H1 (cell line): ENCODE measurements around the gene GPM6B. TPM values are rescaled to one million over a fixed set of nuclear protein-coding genes. Genes with fewer than 3 reads are reported as not detected.
"Not testable (repeated sequence)": the region's sequence is repeated elsewhere in the genome, so short reads cannot be mapped to it uniquely, and the experiment has no call there.

ENCODE experiments used
- CTCF ChIA-PET: fragments of 300-600 bp; sonication (Branson Sonifier 250); formaldehyde crosslinking; loops from one replicate; lab custom pipeline; 2021; ENCODE audit not compliant: partially characterized antibody; lab: Charles Lee
- POLR2A ChIA-PET: fragments of 300-600 bp; sonication (Branson Sonifier 250); formaldehyde crosslinking; loops from one replicate; lab custom pipeline; 2021; ENCODE audit warnings: inconsistent platforms; ENCODE audit not compliant: partially characterized antibody; lab: Charles Lee
- DNase-seq, 2 experiments: peaks; one replicate each; pipeline versions ENCODE4 v3.0.0 to v3.0.0-alpha.2; 2010 to 2022; ENCODE audit warnings: low spot score in 2 of 2, low read depth in 1 of 2, mixed read lengths in 1 of 2
- FAIRE-seq: peaks from 2 replicates; lab custom pipeline; 2011; peaks lifted over from hg19 to GRCh38; lab: Jason Lieb, UNC
- H2AFZ ChIP-seq: 2 replicates; pipeline ENCODE4 v1.8.1; 2012; ENCODE audit warnings: low read length, inconsistent platforms
- H2AK5ac ChIP-seq: 2 replicates; pipeline ENCODE4 v1.6.1; 2013; ENCODE audit warnings: low read depth, low read length
- H2BK120ac ChIP-seq: replicated peaks from 2 replicates; pipeline ENCODE3; 2013; ENCODE audit warnings: low read depth, low read length, inconsistent platforms
- H2BK12ac ChIP-seq: 2 replicates; pipeline ENCODE4 v1.6.1; 2013; ENCODE audit warnings: low read depth, low read length
- H2BK15ac ChIP-seq: 2 replicates; pipeline ENCODE4 v1.6.1; 2013; ENCODE audit warnings: low read length
- H2BK20ac ChIP-seq: 2 replicates; pipeline ENCODE4 v1.6.1; 2013; ENCODE audit warnings: low read length
- H2BK5ac ChIP-seq: 2 replicates; pipeline ENCODE4 v1.6.1; 2013; ENCODE audit warnings: low read depth, low read length
- H3K14ac ChIP-seq: 2 replicates; pipeline ENCODE4 v1.6.1; 2013; ENCODE audit warnings: inconsistent platforms; ENCODE audit not compliant: insufficient read length
- H3K18ac ChIP-seq: 2 replicates; pipeline ENCODE4 v1.6.1; 2013; ENCODE audit warnings: low read length; ENCODE audit errors: extremely low read depth
- H3K23ac ChIP-seq: 2 replicates; pipeline ENCODE4 v1.6.1; 2013; ENCODE audit warnings: inconsistent platforms; ENCODE audit not compliant: insufficient read length
- H3K23me2 ChIP-seq: 2 replicates; pipeline ENCODE4 v1.6.1; 2013; ENCODE audit warnings: low read depth, low read length
- H3K27ac ChIP-seq: 2 replicates; pipeline ENCODE4 v1.6.1; 2011; ENCODE audit warnings: low read depth, low read length, inconsistent platforms
- H3K27me3 ChIP-seq, 4 experiments: replicated peaks in 1 of 4; 1 replicate in 1 of 4; 2 replicates in 3 of 4; pipeline versions ENCODE4 v1.6.1 to v1.8.1; 2011 to 2013; ENCODE audit warnings: low read length in 3 of 4, mild to moderate bottlenecking in 3 of 4, inconsistent platforms in 2 of 4, mixed read lengths in 2 of 4, moderate library complexity in 1 of 4; ENCODE audit not compliant: control insufficient read depth in 3 of 4, insufficient read depth in 3 of 4; ENCODE audit errors: extremely low read depth in 1 of 4
- H3K36me3 ChIP-seq, 4 experiments: 2 replicates each; pipeline versions ENCODE4 v1.6.1 to v1.8.1; 2011 to 2013; ENCODE audit warnings: mild to moderate bottlenecking in 4 of 4, low read length in 3 of 4, moderate library complexity in 2 of 4, control low read depth in 1 of 4, inconsistent platforms in 1 of 4; ENCODE audit not compliant: insufficient read depth in 4 of 4, control insufficient read depth in 2 of 4
- H3K4ac ChIP-seq: replicated peaks from 2 replicates; pipeline ENCODE3; 2013; ENCODE audit warnings: low read length, low read depth, mixed read lengths, inconsistent platforms; ENCODE audit not compliant: insufficient read length
- H3K4me1 ChIP-seq, 4 experiments: replicated peaks in 1 of 4; 1 replicate in 1 of 4; 2 replicates in 3 of 4; pipeline versions ENCODE4 v1.6.1 to v1.8.1; 2011 to 2013; ENCODE audit warnings: low read length in 3 of 4, inconsistent platforms in 2 of 4, mixed read lengths in 1 of 4; ENCODE audit not compliant: insufficient read depth in 4 of 4, control insufficient read depth in 3 of 4
- H3K4me2 ChIP-seq, 2 experiments: 2 replicates each; pipeline versions ENCODE4 v1.6.1 to v1.8.1; 2011 to 2013; ENCODE audit warnings: low read depth in 2 of 2, low read length in 2 of 2, control low read depth in 1 of 2, inconsistent platforms in 1 of 2, mild to moderate bottlenecking in 1 of 2; ENCODE audit not compliant: insufficient read depth in 1 of 2
- H3K4me3 ChIP-seq, 4 experiments: fragments of 200-600, 300-600 bp in 1 of 4; sonication (generic), shearing (Covaris generic), sonication (Bioruptor Twin) in 1 of 4; 2 replicates each; pipeline versions ENCODE4 v1.5.1 to v1.8.1; 2011 to 2016; ENCODE audit warnings: low read length in 4 of 4, low read depth in 3 of 4, control low read depth in 2 of 4, inconsistent platforms in 2 of 4, mild to moderate bottlenecking in 2 of 4, mixed read lengths in 1 of 4, moderate library complexity in 1 of 4; ENCODE audit not compliant: insufficient read depth in 2 of 4; ENCODE audit errors: extremely low read depth in 1 of 4
- H3K56ac ChIP-seq: replicated peaks from 2 replicates; pipeline ENCODE3; 2013; ENCODE audit warnings: low read depth, mild to moderate bottlenecking, mixed read lengths, low read length, inconsistent platforms; ENCODE audit not compliant: insufficient read length
- H3K79me1 ChIP-seq: 2 replicates; pipeline ENCODE4 v1.6.1; 2013; ENCODE audit warnings: low read depth, low read length, control low read depth
- H3K79me2 ChIP-seq, 2 experiments: 2 replicates each; pipeline versions ENCODE4 v1.6.1 to v1.8.1; 2012 to 2013; ENCODE audit warnings: low read length in 2 of 2, mild to moderate bottlenecking in 2 of 2, inconsistent platforms in 1 of 2; ENCODE audit not compliant: insufficient read depth in 2 of 2, control insufficient read depth in 1 of 2
- H3K9ac ChIP-seq, 4 experiments: replicated peaks in 1 of 4; 1 replicate in 1 of 4; 2 replicates in 3 of 4; pipeline versions ENCODE4 v1.6.1 to v1.8.1; 2011 to 2013; ENCODE audit warnings: low read depth in 3 of 4, low read length in 3 of 4, control low read depth in 2 of 4, mild to moderate bottlenecking in 2 of 4, moderate library complexity in 2 of 4, inconsistent platforms in 1 of 4; ENCODE audit errors: extremely low read depth in 1 of 4
- H3K9me3 ChIP-seq, 2 experiments: 2 replicates each; pipeline versions ENCODE4 v1.6.1 to v1.8.1; 2012 to 2013; ENCODE audit warnings: mild to moderate bottlenecking in 2 of 2, moderate library complexity in 2 of 2, control low read depth in 1 of 2, inconsistent platforms in 1 of 2, low read depth in 1 of 2, low read length in 1 of 2, mixed read lengths in 1 of 2; ENCODE audit not compliant: insufficient read depth in 2 of 2
- H4K20me1 ChIP-seq, 2 experiments: replicated peaks in 1 of 2; 2 replicates each; pipeline versions ENCODE3 to v1.8.1; 2011 to 2013; ENCODE audit warnings: inconsistent platforms in 2 of 2, low read length in 2 of 2, mild to moderate bottlenecking in 1 of 2; ENCODE audit not compliant: insufficient read depth in 2 of 2, control insufficient read depth in 1 of 2
- H4K5ac ChIP-seq: 2 replicates; pipeline ENCODE4 v1.6.1; 2013; ENCODE audit warnings: low read length, low read depth, mixed read lengths, inconsistent platforms; ENCODE audit not compliant: insufficient read length
- H4K8ac ChIP-seq: 2 replicates; pipeline ENCODE4 v1.8.0; 2013; ENCODE audit warnings: mild to moderate bottlenecking, moderate library complexity, low read length, inconsistent platforms; ENCODE audit not compliant: insufficient read depth; ENCODE audit errors: extremely low read depth
- H4K91ac ChIP-seq: replicated peaks from 2 replicates; pipeline ENCODE3; 2013; ENCODE audit warnings: low read length, mixed read lengths, inconsistent platforms; ENCODE audit not compliant: insufficient read length
- WGBS, 2 experiments: shearing (Covaris generic) in 1 of 2; methylation state at CpG; one replicate each; pipeline versions ENCODE4 v1.1.6 to v1.1.7; 2013 to 2015; ENCODE audit warnings: low lambda C conversion rate in 2 of 2, mixed read lengths in 2 of 2, inconsistent platforms in 1 of 2, low coverage in 1 of 2, missing lambda C conversion rate in 1 of 2; ENCODE audit not compliant: insufficient replicate concordance in 2 of 2, insufficient coverage in 1 of 2, insufficient read length in 1 of 2; ENCODE audit errors: extremely low coverage in 1 of 2, missing lambda C conversion rate in 1 of 2; 5-methylcytosine and 5-hydroxymethylcytosine counted together
- polyA plus RNA-seq, 7 experiments: library from polyadenylated mRNA; depleted of rRNA in 3 of 7; stranded (reverse) in 5 of 7; unstranded in 2 of 7; fragments of >200 nt in 5 of 7; fragments of 200-250 nt in 2 of 7; gene quantifications; 1 replicate in 5 of 7; 2 replicates in 1 of 7; 4 replicates in 1 of 7; pipeline versions ENCODE4 v1.2.1 to v1.2.3, GENCODE V29; 2011 to 2013; ENCODE audit warnings: missing spikeins in 2 of 7, mixed read lengths in 2 of 7
- total RNA-seq: library from RNA; stranded (reverse); fragmentation: NEBNext Ultra II Directional; extraction: Animal tissue kit (Norgen Biotek cat#: 25700); gene quantifications from 2 replicates; pipeline ENCODE4 v1.2.1, GENCODE V29; 2021

Gene GPM6B
- total and polyA plus RNA-seq, 2 of the 8 experiments (the other 6 are each of a cell fraction or from before 2014, with no cell fraction given), result 132 to 175 TPM

DNA sequence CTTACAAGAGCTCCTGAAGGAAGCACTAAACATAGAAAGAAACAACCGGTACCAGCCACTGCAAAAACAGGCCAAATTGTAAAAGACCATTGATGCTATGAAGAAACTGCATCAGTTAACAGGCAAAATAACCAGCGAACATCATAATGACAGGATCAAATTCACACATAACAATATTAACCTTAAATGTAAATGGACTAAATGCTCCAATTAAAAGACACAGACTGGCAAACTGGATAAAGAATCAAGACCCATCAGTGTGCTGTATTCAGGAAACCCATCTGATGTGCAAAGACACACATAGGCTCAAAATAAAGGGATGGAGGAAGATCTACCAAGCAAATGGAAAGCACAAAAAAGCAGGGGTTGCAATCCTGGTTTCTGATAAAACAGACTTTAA lies 90.3 kb downstream of the GPM6B start:
- H2BK15ac ChIP-seq, H4K5ac ChIP-seq, H2BK5ac ChIP-seq, H4K20me1 ChIP-seq, H3K18ac ChIP-seq, H3K4me2 ChIP-seq, DNase-seq, H3K36me3 ChIP-seq, H2BK20ac ChIP-seq, H3K79me1 ChIP-seq, H3K23ac ChIP-seq, H3K14ac ChIP-seq, H3K9me3 ChIP-seq, H3K9ac ChIP-seq, H2BK12ac ChIP-seq, H3K4me3 ChIP-seq, H2AFZ ChIP-seq, H3K23me2 ChIP-seq, H4K8ac ChIP-seq, H2AK5ac ChIP-seq, H2BK120ac ChIP-seq, H4K91ac ChIP-seq, H3K4ac ChIP-seq, H3K56ac ChIP-seq, H3K27me3 ChIP-seq, H3K27ac ChIP-seq, FAIRE-seq, H3K4me1 ChIP-seq: not testable (repeated sequence)
- 83% methylated on average over 2 of the region's 2 CpGs; no CpG with 5 or more reads in 1 of the 2 experiments for WGBS, 2 experiments
- peaks cover 0 to 16% of the 10 kb centered on the region in 2 experiments; a peak in 2 of 4 replicates for H3K79me2 ChIP-seq
- ChIA-PET CTCF (interaction anchor here (1.9 kb wide), 1 partner anchor 36 kb away, joined by 4 read pairs; no protein-coding TSS in a partner anchor), POLR2A (interaction anchor here (3.6 kb wide), 1 partner anchor 8 kb away, joined by 19 read pairs; the partner anchor contains the start of genes OFD1 and TRAPPC2)

GRCh38 chrX:13724878-13725277 lies 92.0 kb downstream of the GPM6B start:
- not testable (repeated sequence) for H3K79me1 ChIP-seq, H3K56ac ChIP-seq, H2BK15ac ChIP-seq, H2BK12ac ChIP-seq, H3K4me1 ChIP-seq, H3K27me3 ChIP-seq, H3K23me2 ChIP-seq, H3K27ac ChIP-seq, H4K5ac ChIP-seq, H3K9me3 ChIP-seq, H3K18ac ChIP-seq, H3K36me3 ChIP-seq, H4K8ac ChIP-seq, DNase-seq, FAIRE-seq, H3K4me2 ChIP-seq, H3K4ac ChIP-seq, H3K9ac ChIP-seq, H3K79me2 ChIP-seq, H2BK5ac ChIP-seq, H2BK120ac ChIP-seq, H2AFZ ChIP-seq, H4K20me1 ChIP-seq, H4K91ac ChIP-seq, H2AK5ac ChIP-seq, H3K14ac ChIP-seq, H2BK20ac ChIP-seq, H3K23ac ChIP-seq, H3K4me3 ChIP-seq
- POLR2A ChIA-PET, result interaction anchor here (1.2 to 3.6 kb wide), 2 partner anchors 9 to 10 kb away, joined by 3 to 19 read pairs; partner anchors contain the start of genes OFD1 and TRAPPC2
- 83% methylated on average over 7 of the region's 9 CpGs; no CpG with 5 or more reads in 1 of the 2 experiments for WGBS, 2 experiments
- CTCF ChIA-PET, result interaction anchor here (0.7 to 1.6 kb wide), 4 partner anchors 10 to 24 kb away, joined by 3 to 5 read pairs (median 4); partner anchors contain the start of genes OFD1 and TRAPPC2
